ENCODE results near the gene MAP7.

- no peak for TF ChIP-seq POLR2A (IDR thresholded peaks at IDR 0.05)
- TF ChIP-seq, protein P1, sequence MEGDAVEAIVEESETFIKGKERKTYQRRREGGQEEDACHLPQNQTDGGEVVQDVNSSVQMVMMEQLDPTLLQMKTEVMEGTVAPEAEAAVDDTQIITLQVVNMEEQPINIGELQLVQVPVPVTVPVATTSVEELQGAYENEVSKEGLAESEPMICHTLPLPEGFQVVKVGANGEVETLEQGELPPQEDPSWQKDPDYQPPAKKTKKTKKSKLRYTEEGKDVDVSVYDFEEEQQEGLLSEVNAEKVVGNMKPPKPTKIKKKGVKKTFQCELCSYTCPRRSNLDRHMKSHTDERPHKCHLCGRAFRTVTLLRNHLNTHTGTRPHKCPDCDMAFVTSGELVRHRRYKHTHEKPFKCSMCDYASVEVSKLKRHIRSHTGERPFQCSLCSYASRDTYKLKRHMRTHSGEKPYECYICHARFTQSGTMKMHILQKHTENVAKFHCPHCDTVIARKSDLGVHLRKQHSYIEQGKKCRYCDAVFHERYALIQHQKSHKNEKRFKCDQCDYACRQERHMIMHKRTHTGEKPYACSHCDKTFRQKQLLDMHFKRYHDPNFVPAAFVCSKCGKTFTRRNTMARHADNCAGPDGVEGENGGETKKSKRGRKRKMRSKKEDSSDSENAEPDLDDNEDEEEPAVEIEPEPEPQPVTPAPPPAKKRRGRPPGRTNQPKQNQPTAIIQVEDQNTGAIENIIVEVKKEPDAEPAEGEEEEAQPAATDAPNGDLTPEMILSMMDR (IDR thresholded peaks at IDR 0.05), result no peak
Observed at GRCh38 chr6:136499370-136499769, 50.9 kb downstream of the MAP7 start.

Data from Peyer's patch (tissue), 4 donors.